NCI-H510A (cell line): ENCODE measurements around the gene SND1.

Experiments used
- DNase-seq: peaks from one replicate; lab custom pipeline; 2025; lab: John Stamatoyannopoulos, UW

SND1 gene

GRCh38 chr7:128040205-128040604, 388.2 kb downstream of the SND1 start:
- no peak for DNase-seq

- no peak for DNase-seq
Measured at GRCh38 chr7:128041203-128041602, 389.2 kb downstream of the SND1 start.

- no peak for DNase-seq
Measured at GRCh38 chr7:128042012-128042411, 390.0 kb downstream of the SND1 start.

GRCh38 chr7:128044064-128044463, 392.1 kb downstream of the SND1 start:
- DNase-seq = no peak

- DNase-seq = no peak
Measured at GRCh38 chr7:128045158-128045557, 393.2 kb downstream of the SND1 start.

GRCh38 chr7:128045766-128046165, 393.8 kb downstream of the SND1 start:
- DNase-seq = no peak

GRCh38 chr7:128052404-128052803, 400.4 kb downstream of the SND1 start:
- no peak for DNase-seq

GRCh38 chr7:128053023-128053422, 401.0 kb downstream of the SND1 start:
- no peak for DNase-seq

- DNase-seq = no peak
Measured at GRCh38 chr7:128053991-128054390, 402.0 kb downstream of the SND1 start.

GRCh38 chr7:128054511-128054910, 402.5 kb downstream of the SND1 start:
- DNase-seq = no peak

GRCh38 chr7:128055637-128056036, 403.6 kb downstream of the SND1 start:
- DNase-seq = no peak

- DNase-seq = no peak
Measured at GRCh38 chr7:128056901-128057300, 404.9 kb downstream of the SND1 start.

- DNase-seq = no peak
Measured at GRCh38 chr7:128057909-128058308, 405.9 kb downstream of the SND1 start.

GRCh38 chr7:128059143-128059988, 407.4 kb downstream of the SND1 start:
- no peak for DNase-seq

- DNase-seq = no peak
Measured at GRCh38 chr7:128060018-128060417, 408.0 kb downstream of the SND1 start.

- no peak for DNase-seq
Measured at GRCh38 chr7:128063088-128063487, 411.1 kb downstream of the SND1 start.

- DNase-seq = no peak
Measured at GRCh38 chr7:128065872-128066271, 413.9 kb downstream of the SND1 start.

- no peak for DNase-seq
Measured at GRCh38 chr7:128066395-128066794, 414.4 kb downstream of the SND1 start.

GRCh38 chr7:128066858-128067257, 414.9 kb downstream of the SND1 start:
- no peak for DNase-seq

GRCh38 chr7:128067983-128068382, 416.0 kb downstream of the SND1 start:
- no peak for DNase-seq

GRCh38 chr7:128068785-128069184, 416.8 kb downstream of the SND1 start:
- no peak for DNase-seq

GRCh38 chr7:128069373-128070364, 417.7 kb downstream of the SND1 start:
- DNase-seq = no peak

- no peak for DNase-seq
Measured at GRCh38 chr7:128071376-128071775, 419.4 kb downstream of the SND1 start.
